IPS-18c (cell line): Measurements from ENCODE around the gene GRAMD1B.

Source experiments
- H3K4me3 ChIP-seq: 2 replicates; pipeline ENCODE4 v1.7.0; 2013; ENCODE audit warnings: low read depth, mild to moderate bottlenecking, low read length, moderate library complexity; ENCODE audit not compliant: insufficient read depth
- H3K9me3 ChIP-seq: one replicate; pipeline ENCODE4 v1.6.1; 2013; ENCODE audit warnings: mild to moderate bottlenecking, low read length, moderate library complexity; ENCODE audit not compliant: control insufficient read depth, insufficient read depth

GRAMD1B gene

DNA sequence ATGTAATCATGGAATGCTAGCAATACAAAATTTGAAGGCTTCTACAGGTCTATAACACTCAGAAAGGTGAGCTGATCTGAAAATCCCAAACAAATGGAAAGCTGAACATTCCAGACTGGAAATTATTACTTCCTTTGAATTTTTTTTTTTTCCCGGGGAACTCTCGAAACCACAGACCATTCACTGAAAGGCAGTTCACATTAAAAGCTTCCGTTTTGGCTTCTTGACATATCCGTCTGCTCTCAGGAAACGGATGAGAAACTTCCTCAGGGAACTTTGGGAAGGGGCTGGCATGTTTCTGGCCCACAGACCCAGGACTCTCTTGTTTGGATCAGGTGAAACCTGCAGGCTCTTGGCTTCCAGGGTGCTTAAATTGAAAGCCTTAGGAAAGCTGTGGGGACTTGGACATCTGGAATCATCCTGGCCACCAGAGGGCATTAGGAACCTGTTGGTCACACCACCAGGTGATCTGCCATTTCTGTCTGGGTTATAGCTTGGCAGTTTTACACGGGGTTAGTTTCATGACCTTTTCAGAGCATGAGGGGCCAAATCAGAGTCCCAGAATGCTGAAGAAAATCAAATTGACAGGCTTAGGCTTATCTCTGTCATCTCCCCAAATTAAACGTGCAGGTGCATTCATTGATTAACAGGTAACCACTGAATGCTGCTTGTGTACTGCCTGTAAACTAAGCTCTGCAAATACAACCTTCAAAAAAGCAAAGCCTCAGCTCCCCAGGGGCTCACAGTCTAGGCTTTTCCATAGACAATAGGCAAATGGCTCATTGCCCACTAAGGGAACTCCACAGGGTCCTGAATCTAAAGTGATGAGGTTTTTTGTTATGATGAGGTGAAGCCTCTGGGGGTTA, 22.7 kb upstream of the GRAMD1B start:
- no peaks in the 10 kb centered on the region for H3K9me3 ChIP-seq
- H3K4me3 ChIP-seq = no peak overlapping the region

DNA sequence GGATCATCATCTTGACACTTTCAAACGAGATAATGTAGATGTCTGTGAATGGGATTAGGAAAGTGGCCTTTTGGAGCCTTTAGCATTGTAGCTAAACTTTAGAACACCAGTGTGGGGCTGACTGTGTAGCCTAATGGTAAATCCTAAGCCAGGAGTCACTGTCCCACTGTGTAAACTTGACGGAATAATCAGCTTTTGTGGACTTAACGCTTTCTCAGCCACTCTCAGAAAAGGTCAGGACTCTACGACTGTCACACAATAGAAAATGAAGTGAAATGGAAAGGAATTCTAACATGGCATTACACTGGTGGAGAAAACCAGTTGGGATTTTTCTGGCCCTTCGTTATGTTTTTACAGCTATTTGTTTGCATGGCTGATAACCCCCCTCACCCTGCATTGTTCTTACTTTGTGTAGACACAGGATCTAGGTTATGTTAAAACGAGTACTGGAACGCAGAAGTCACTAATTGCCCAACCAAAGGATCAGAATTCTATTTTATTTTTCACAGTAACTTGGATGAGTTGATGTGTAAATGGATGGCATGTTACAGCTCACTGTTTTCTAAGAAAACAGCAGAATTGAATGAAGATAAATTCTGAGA, 22.0 kb upstream of the GRAMD1B start:
- Histone ChIP-seq H3K9me3 (no peaks in the 10 kb centered on the region), H3K4me3 (no peak overlapping the region)

DNA sequence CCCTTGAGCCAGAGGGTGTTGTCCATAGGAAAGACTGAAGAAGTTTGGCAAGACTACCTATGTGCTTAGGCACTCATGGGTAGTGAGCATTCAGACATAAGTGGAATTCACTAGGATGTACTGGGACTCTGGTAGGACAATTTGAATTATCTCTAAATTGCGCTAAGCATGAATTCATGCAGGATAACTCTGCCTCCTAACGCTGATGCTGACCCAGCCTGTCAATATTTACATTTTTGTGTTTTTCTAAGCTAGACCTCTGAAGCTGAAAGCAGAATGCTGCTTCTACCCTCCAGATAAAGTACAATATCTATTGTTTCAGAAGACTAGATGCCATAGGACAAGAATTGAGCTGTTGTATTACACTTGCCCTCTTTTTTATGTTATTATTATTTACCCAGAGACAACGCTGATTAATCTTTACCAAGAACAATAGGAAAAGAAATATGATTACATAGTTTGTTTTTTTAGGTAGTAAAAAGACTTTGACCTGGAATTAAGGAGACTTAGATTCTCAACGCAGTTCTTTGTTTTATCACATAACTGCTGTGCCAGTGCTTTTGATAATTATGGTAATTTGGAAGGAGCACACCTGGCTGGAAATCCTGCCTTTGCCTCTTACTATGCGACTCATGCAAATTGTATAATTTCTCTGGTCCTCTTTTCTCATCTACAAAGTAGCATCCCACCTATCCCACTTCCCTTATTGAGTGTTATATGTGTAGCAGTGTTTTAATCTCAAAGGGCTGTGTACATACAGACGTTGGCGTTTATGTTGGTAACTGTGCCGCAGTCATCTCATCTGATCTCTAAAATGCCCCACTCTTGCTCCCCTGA, 21.2 kb upstream of the GRAMD1B start:
- H3K9me3 ChIP-seq = no peaks in the 10 kb centered on the region
- no peak overlapping the region; the same call in 1 of the 2 replicates for H3K4me3 ChIP-seq

DNA sequence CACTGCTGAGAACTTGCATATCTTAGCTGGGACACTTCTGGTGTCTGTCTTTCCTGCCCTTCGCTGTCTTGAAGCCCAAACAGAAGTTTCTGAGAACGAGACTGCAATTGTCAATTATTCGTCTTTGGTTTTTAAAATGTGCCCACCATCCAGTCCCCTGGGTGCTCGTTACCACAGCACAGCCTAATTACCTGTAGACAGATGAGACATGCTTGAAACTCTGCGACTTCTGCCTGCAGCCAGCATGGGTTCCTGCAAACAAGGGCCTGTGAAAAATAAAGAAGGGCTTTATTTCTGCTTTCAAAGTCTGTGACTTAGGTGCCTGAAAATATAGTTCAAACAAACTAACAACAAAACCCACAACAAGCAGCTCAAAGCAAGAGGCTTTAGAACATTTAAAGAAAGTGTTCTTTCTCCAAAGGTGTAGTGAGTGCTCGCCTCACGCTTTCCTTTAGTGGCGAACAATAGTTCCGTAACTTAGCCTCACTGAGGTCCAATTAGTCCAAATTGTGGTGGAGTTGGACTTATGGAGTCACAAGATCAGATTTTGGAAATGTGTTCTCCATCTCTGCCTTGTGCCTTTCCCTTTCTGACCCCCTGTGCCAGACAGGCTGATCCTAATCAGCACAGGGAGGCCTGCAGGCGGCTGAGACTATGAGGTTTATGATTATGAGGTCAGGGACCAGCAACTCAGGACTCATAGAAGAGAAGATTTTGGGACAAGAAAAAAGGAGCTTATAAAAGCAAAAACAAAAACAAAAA, 20.4 kb upstream of the GRAMD1B start:
- H3K4me3 ChIP-seq = no peak overlapping the region; the same call in 1 of the 2 replicates
- H3K9me3 ChIP-seq = no peaks in the 10 kb centered on the region

DNA sequence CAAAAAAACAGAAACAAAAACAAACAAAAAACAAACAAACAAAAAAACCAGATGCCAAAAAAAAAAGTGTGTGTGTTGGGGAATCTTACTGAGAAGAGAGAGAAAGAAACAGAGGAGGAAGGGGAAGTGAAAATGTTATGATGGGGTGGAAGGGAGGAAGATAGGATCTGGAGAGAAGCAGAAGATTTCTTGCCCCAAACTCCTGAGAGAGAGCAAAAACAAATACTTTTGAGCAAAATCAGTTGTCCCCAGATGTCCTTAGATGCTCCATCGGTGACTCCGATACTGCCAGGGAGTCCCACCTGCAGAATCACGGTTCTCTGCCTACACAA, 19.9 kb upstream of the GRAMD1B start:
- Histone ChIP-seq H3K4me3 (no peak overlapping the region), H3K9me3 (no peaks in the 10 kb centered on the region)

DNA sequence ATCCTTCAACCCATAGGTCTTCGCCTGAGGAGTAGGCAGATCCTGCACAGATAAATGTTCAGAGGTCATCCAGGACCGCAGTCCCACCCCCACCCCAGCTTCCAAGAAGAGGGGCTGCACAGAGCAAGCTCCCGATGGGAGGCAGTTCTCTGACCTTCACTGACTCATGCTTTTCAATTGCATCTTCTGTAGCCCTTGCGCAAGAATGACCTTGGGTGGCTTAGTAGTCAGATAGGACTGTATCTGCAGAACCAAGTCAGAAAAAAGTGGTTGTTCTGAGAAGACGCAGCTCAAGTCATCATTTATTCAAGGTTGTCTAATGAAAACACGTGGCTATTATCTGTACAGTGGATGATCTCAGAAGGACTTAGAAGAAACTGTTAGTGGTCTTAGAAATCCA, 16.4 kb upstream of the GRAMD1B start:
- no peak overlapping the region for H3K4me3 ChIP-seq
- no peaks in the 10 kb centered on the region for H3K9me3 ChIP-seq

DNA sequence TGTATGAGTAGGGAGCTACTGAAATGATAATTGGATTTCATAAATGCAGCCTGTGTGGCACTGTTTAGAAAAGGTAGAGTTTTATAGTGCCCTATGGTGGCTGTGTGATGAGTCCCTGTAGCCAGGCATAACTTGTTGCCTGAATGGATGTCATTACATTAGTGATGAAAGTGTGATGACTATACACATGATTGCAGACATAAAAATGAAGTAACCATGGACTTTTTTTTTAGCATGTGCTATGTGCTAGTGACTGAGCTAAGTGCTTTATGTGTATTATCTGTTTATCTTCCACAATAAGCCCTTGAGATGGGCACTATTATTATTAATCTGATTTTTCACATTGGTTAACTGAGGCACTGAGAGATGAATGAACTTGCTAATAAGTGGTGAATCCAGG, 13.5 kb upstream of the GRAMD1B start:
- Histone ChIP-seq H3K4me3 (no peak overlapping the region), H3K9me3 (no peaks in the 10 kb centered on the region)

DNA sequence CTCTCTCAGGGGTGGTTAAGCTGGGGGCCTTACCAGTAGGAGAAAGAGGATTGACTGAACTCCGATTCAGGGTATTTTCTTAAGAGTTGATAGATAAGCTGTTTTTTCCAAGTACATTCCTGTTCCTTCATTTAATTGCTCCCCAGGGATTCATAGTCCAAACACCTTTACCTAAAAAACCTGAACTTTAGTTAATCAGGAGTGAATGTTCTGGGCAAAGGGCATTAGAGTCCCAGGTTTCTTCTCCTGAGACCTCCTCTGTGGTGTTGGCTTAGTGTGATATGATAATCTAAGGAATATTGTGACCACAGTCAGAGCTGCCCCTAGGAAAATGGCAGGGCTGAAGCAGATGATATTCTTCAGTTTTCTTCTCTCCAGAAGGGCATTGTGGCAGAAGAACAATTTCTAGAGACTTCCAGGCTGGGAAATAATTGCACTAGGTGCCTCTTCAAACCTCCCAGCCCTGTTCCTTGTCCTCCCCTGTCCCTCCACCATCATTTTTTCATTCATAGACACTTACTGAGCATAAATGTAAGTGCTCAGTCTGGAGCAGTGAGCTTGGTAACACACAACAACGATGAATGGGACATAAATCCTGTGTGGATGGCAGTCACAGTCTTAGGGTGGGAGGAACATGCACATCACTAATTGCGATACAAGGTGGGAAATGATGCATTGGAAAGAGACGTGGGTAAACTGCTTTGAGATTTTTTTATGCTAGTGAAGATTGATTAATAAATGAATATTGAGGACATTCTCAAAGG, 11.5 kb upstream of the GRAMD1B start:
- no peaks in the 10 kb centered on the region for H3K9me3 ChIP-seq
- H3K4me3 ChIP-seq = no peak overlapping the region

DNA sequence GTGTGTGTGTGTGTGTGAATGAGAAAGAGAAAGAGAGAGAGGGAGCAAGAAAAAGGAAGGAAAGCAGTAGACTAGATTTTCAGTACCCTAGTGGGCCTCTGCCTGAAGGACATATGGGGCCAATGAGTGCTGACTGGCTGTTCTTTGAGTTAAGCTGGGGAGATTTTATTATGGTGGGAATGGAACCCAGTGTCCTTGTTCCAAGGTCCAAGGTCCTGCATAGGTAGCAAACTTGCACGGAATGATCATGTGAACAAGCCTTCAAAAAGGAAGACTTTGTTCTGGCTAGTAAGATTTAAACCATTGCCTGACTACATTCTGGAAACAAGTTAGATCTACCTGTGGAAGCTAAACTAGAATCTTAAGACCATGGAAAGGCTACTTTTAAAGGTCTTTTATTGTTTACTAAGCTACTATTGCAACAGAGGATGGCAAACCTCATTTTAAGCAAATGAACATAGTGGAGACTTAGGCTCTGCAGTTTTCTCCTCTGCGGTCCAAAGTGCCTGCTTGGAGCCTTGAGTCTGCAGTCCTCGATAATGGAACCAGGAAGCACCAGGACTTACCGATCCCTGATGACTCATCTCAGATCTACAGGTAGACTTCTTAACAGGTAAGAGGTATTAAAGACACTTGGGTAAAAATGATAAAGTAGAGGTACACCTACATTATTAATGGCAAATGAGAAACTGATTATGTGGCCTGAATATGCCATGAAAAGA, 10.2 kb upstream of the GRAMD1B start:
- H3K9me3 ChIP-seq = no peaks in the 10 kb centered on the region
- H3K4me3 ChIP-seq = no peak overlapping the region

DNA sequence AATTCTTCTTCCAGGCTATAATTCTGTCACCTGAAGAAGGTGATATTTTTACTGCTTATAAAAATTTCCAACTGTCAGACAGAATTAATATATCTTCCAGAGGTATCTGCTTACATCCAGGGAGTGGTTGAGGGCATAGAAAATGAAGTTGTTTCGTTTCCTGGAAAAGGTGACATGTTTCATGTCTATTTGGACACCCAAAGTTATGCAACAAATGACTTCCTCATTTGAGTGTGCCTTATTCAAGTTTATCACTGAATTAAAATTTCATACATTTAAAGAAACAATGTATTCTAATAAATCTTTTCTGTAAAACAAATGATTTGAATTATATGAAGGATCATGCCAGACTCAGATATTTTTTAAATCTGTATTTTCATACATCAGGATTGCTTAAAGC, 8.5 kb upstream of the GRAMD1B start:
- Histone ChIP-seq H3K4me3 (no peak overlapping the region), H3K9me3 (no peaks in the 10 kb centered on the region)

DNA sequence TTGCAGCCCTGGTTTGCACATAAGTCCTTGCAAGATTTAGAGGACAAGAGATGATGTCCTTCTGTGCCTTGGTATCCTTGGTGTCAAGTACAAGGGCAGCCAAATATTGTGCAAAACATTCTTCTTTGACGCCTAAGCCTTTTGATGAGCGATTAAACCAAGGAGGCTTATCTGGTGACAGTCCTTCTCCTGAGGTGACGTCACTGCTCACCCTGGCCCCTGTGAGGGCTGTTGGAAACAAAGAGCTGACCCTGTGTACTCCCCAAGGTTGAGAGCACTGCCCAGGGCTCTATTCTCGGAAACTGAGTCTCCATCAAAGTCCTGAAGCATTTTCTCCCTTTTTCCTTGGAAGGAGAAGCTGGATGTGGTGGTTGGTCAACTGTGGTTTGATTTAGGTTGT, 4.7 kb upstream of the GRAMD1B start:
- Histone ChIP-seq H3K4me3 (no peak overlapping the region), H3K9me3 (no peaks in the 10 kb centered on the region)

DNA sequence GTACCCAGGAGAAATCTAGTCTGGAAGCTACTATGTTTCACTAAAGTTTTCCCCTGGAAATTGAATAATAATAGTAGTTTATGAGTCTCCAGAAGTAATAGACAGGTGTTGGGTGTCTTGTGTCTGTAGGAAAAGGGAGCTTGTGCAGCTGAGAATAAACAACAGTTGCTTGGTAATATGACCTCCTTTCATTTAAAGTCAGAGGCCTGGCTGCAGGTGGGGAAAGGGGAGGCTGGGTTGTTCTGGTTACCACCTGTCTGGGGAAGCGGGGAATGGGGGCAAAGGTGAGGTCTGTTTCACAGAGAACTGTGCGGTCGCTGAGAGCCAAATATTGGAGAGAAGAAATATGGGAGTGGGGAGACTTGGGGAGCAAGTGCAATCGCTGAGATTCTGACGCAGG, 3.3 kb upstream of the GRAMD1B start:
- Histone ChIP-seq H3K9me3 (no peaks in the 10 kb centered on the region), H3K4me3 (no peak overlapping the region)

DNA sequence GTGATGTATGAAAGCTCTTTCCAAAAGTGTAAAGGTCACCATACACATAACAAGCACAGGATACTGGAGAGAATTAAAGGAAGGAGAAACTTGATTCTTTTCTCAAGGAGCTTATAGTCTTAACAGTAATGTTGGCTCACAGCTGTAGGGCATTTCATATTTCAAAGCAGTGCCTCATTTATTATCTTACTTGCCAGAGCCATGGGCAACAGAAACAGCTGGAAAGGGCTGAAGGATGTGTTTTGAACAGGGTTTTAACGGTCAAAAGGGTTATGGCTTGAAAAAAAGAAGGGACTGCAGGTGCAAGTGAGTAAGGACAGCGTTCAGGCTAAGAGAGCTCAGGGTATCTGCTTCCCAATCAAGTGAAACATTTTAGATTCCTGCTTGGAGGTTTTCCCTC, 2.7 kb upstream of the GRAMD1B start:
- Histone ChIP-seq H3K4me3 (no peak overlapping the region), H3K9me3 (no peaks in the 10 kb centered on the region)

DNA sequence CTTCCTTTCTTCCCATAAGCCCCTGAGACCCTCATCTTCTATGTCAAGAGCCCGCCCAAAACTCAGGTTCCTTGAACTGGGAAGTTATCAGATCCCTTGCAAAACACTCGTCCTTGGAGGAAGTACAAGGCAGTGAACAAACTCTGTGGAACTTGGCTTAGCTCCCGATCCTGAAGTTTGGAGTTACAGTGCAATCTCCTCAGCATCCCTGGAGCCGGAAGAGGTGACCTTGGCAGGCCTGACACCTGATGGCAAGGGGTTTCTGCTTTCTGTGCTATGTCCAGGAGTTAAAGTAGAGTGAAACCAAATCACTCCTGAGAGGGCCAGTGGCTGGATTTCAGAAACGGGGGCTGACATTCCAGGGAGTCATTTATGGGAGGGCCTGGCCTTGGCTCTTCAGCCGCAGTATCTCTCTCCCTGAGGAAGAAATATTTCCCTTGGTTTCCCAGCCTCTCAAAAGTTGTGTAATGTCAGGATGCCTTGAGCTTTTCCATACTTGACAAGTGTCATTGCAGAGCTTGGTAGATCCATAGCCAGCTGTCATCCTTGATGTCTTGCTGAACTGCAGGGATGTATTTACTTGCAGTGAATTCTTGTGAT, 1.9 kb upstream of the GRAMD1B start:
- no peak overlapping the region for H3K4me3 ChIP-seq
- no peaks in the 10 kb centered on the region for H3K9me3 ChIP-seq

DNA sequence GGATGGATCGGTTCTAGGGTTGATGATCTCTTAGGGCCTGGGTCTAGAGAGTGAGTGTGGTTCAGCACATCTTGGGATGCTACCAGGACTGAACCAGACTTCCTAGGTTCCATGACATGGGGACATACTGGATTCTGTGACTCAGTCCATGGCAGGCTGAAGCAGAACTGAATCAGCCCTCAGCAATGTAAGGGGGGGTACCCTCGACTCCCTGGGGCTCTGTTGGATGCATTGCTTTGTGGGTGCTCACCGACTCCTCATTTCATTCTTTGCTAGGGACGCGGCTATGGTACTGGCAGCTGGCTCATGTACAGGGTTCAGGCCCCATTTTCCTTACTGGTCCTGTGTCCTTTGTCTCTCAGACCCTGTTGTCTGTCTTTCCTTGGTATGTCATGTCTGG, 733 bp upstream of the GRAMD1B start:
- H3K4me3 ChIP-seq = no peak overlapping the region
- H3K9me3 ChIP-seq = no peaks in the 10 kb centered on the region
